ENCODE measurements around the gene RCOR2. TPM values are rescaled to one million over a fixed set of nuclear protein-coding genes. Genes with fewer than 3 reads are reported as not detected.

The RCOR2 gene
- total and polyA plus RNA-seq, 2 of the 13 experiments (the other 11 are each of a cell fraction or from before 2014, with no cell fraction given) = 8.3 to 8.5 TPM

GRCh38 chr11:63871962-63872799, 44.8 kb downstream of the RCOR2 start (continued):
- TF ChIP-seq ETS1 (CRISPR knock-in tag; IDR thresholded peaks at IDR 0.05) (no peak), ZFY (CRISPR knock-in tag; IDR thresholded peaks at IDR 0.05) (peak; percentile 59; the same call in 1 of the 2 replicates), E2F1 (CRISPR knock-in tag; IDR thresholded peaks at IDR 0.05) (no peak), NFRKB (IDR thresholded peaks at IDR 0.05) (no peak), PLRG1 (conservative IDR thresholded peaks at IDR 0.05) (no peak), NCOA2 (CRISPR knock-in tag; IDR thresholded peaks at IDR 0.05) (0 out of 2 replicates have a peak, but pooled peaks have one; percentile 41), ZNF296 (CRISPR knock-in tag; conservative IDR thresholded peaks at IDR 0.05) (no peak), CREM (IDR thresholded peaks at IDR 0.05) (peak; percentile 15; the same call in 1 of the 2 replicates), CREM (CRISPR knock-in tag; IDR thresholded peaks at IDR 0.05) (no peak), ZNF501 (CRISPR knock-in tag; IDR thresholded peaks at IDR 0.05) (peak; percentile 83), CBFB (CRISPR knock-in tag; IDR thresholded peaks at IDR 0.05) (peak; percentile 49; the same call in 1 of the 2 replicates), SNRNP70 (IDR thresholded peaks at IDR 0.05; ENCODE audit: low read depth, low read length) (no peak), GATA4 (IDR thresholded peaks at IDR 0.05; ENCODE audit: borderline replicate concordance, low read depth) (no peak), ZNF251 (CRISPR knock-in tag; IDR thresholded peaks at IDR 0.05) (no peak), ZNF563 (CRISPR knock-in tag; IDR thresholded peaks at IDR 0.05) (no peak), AGO2 (optimal IDR thresholded peaks at IDR 0.05; ENCODE audit: low read depth, low read length) (no peak), HMGXB3 (CRISPR knock-in tag; IDR thresholded peaks at IDR 0.05; ENCODE audit: borderline replicate concordance) (peak; percentile 93), ZNF142 (CRISPR knock-in tag; IDR thresholded peaks at IDR 0.05) (0 out of 2 replicates have a peak, but pooled peaks have one; percentile 55)

All from HepG2 (cell line).